ENCODE results near the gene POLR2E. TPM values are rescaled to one million over a fixed set of nuclear protein-coding genes. Genes with fewer than 3 reads are reported as not detected.
A peak's percentile ranks its signal among the peaks of the same experiment; 100 is the strongest.

POLR2E gene
- polyA plus RNA-seq, 1 donor (not counting 4 experiments of a cell fraction or from before 2014, with no cell fraction given), result 178 TPM

GRCh38 chr19:1057176-1057855 lies 37.9 kb downstream of the POLR2E start:
- Histone ChIP-seq H3K27ac (ENCODE audit: control insufficient read depth, insufficient read depth, low read length) (no peak overlapping the region), H3K9me3 (ENCODE audit: control insufficient read depth, low read depth, low read length) (peaks cover 28% of the 10 kb centered on the region), H2AFZ (ENCODE audit: control insufficient read depth, low read length) (no peak overlapping the region), H3K4me2 (ENCODE audit: control insufficient read depth, extremely low read depth, insufficient read depth, low read depth, low read length) (no peak overlapping the region), H3K9ac (ENCODE audit: control insufficient read depth, extremely low read depth, insufficient read depth, low read length) (no peak overlapping the region), H3K79me2 (ENCODE audit: control insufficient read depth, insufficient read depth, low read length) (no peaks in the 10 kb centered on the region), H3K36me3 (ENCODE audit: control insufficient read depth in 2 of 2, extremely low read depth in 1 of 2, insufficient read depth in 2 of 2, low read length in 2 of 2) (peaks cover 13 to 33% of the 10 kb centered on the region in 2 experiments), H3K4me3 (ENCODE audit: control insufficient read depth in 2 of 3, extremely low read depth in 1 of 3, insufficient read depth in 2 of 3, low read depth in 1 of 3, low read length in 3 of 3) (no peak overlapping the region), H3K9me1 (ENCODE audit: control insufficient read depth, extremely low read depth, insufficient read depth, low read length) (no peaks in the 10 kb centered on the region), H3K27me3 (ENCODE audit: control insufficient read depth, extremely low read depth, insufficient read depth, low read length) (no peaks in the 10 kb centered on the region), H3K4me1 (ENCODE audit: control insufficient read depth, extremely low read depth, insufficient read depth, low read length) (no peaks in the 10 kb centered on the region), H4K20me1 (ENCODE audit: control insufficient read depth, extremely low read depth, insufficient read depth, low read length) (no peaks in the 10 kb centered on the region)
- no peak for FAIRE-seq
- no peak for TF ChIP-seq EZH2 (IDR thresholded peaks at IDR 0.05; ENCODE audit: low read length)
- peak in 2 of 3 experiments; percentile 13 to 40 for TF ChIP-seq CTCF (optimal IDR thresholded peaks at IDR 0.05 in 1 of 3, IDR thresholded peaks at IDR 0.05 in 1 of 3, conservative IDR thresholded peaks at IDR 0.05 in 1 of 3; ENCODE audit: extremely low read depth in 1 of 3, insufficient read depth in 2 of 3, low read length in 3 of 3)
- no peak for DNase-seq (ENCODE audit: low read depth, low spot score)
- dilution Hi-C loops (cut with MboI; ENCODE audit: extremely low pct_ligation_motif_present, low sequenced_read_pairs), result no loop called here

GRCh38 chr19:1055886-1056620 lies 39.1 kb downstream of the POLR2E start:
- Histone ChIP-seq H3K79me2 (ENCODE audit: control insufficient read depth, insufficient read depth, low read length) (no peaks in the 10 kb centered on the region), H3K36me3 (ENCODE audit: control insufficient read depth in 2 of 2, extremely low read depth in 1 of 2, insufficient read depth in 2 of 2, low read length in 2 of 2) (peaks cover 13 to 30% of the 10 kb centered on the region in 2 experiments), H3K9me1 (ENCODE audit: control insufficient read depth, extremely low read depth, insufficient read depth, low read length) (no peaks in the 10 kb centered on the region), H2AFZ (ENCODE audit: control insufficient read depth, low read length) (no peak overlapping the region), H3K27ac (ENCODE audit: control insufficient read depth, insufficient read depth, low read length) (no peak overlapping the region), H3K4me1 (ENCODE audit: control insufficient read depth, extremely low read depth, insufficient read depth, low read length) (no peaks in the 10 kb centered on the region), H3K4me2 (ENCODE audit: control insufficient read depth, extremely low read depth, insufficient read depth, low read depth, low read length) (no peak overlapping the region), H3K9ac (ENCODE audit: control insufficient read depth, extremely low read depth, insufficient read depth, low read length) (no peak overlapping the region), H4K20me1 (ENCODE audit: control insufficient read depth, extremely low read depth, insufficient read depth, low read length) (no peaks in the 10 kb centered on the region), H3K9me3 (ENCODE audit: control insufficient read depth, low read depth, low read length) (peaks cover 28% of the 10 kb centered on the region), H3K4me3 (ENCODE audit: control insufficient read depth in 2 of 3, extremely low read depth in 1 of 3, insufficient read depth in 2 of 3, low read depth in 1 of 3, low read length in 3 of 3) (no peak overlapping the region), H3K27me3 (ENCODE audit: control insufficient read depth, extremely low read depth, insufficient read depth, low read length) (no peaks in the 10 kb centered on the region)
- TF ChIP-seq CTCF (optimal IDR thresholded peaks at IDR 0.05 in 1 of 3, IDR thresholded peaks at IDR 0.05 in 1 of 3, conservative IDR thresholded peaks at IDR 0.05 in 1 of 3; ENCODE audit: extremely low read depth in 1 of 3, insufficient read depth in 2 of 3, low read length in 3 of 3) (no peak), EZH2 (IDR thresholded peaks at IDR 0.05; ENCODE audit: low read length) (no peak)
- FAIRE-seq (no peak), DNase-seq (ENCODE audit: low read depth, low spot score) (no peak)
- dilution Hi-C loops (cut with MboI; ENCODE audit: extremely low pct_ligation_motif_present, low sequenced_read_pairs), result no loop called here
